Measurements from ENCODE around the gene USP25.

- TF ChIP-seq CTCF (IDR thresholded peaks at IDR 0.05) (no peak), ZFX (IDR thresholded peaks at IDR 0.05; ENCODE audit: borderline replicate concordance) (no peak)
Observed at GRCh38 chr21:15751037-15751436, 21.3 kb downstream of the USP25 start.

Measured in 22Rv1 (cell line).